Calu3 (cell line): Measurements from ENCODE around the gene RUNDC3A. TPM values are rescaled to one million over a fixed set of nuclear protein-coding genes. Genes with fewer than 3 reads are reported as not detected.

Source experiments
- BruUV-seq: library from RNA; stranded (reverse); fragments of 400-500 nt; replicated peaks from 2 replicates; lab custom pipeline; 2021; lab: Mats Ljungman, UMichigan
- CTCF ChIA-PET: fragments of 300-600 bp; sonication (Branson Sonifier 250); formaldehyde crosslinking; loops from one replicate; lab custom pipeline; 2022; ENCODE audit warnings: antibody characterized with exemption; lab: Charles Lee
- DNase-seq: peaks from one replicate; pipeline ENCODE4 v3.0.0; 2022
- H3K27ac Mint-ChIP-seq: one replicate; pipeline ENCODE4 v1.8.0; 2022; ENCODE audit warnings: mixed read lengths; ENCODE audit not compliant: unreplicated experiment
- H3K27me3 Mint-ChIP-seq: one replicate; pipeline ENCODE4 v1.8.0; 2022; ENCODE audit warnings: mixed read lengths; ENCODE audit not compliant: unreplicated experiment
- H3K36me3 Mint-ChIP-seq: one replicate; pipeline ENCODE4 v1.8.0; 2022; ENCODE audit warnings: mild to moderate bottlenecking, moderate library complexity, mixed read lengths; ENCODE audit not compliant: insufficient read depth, unreplicated experiment
- H3K4me1 Mint-ChIP-seq: one replicate; pipeline ENCODE4 v1.8.0; 2022; ENCODE audit warnings: mild to moderate bottlenecking, low read depth, mixed read lengths; ENCODE audit not compliant: unreplicated experiment
- H3K4me3 Mint-ChIP-seq: one replicate; pipeline ENCODE4 v1.8.0; 2022; ENCODE audit warnings: mild to moderate bottlenecking, low read depth, moderate library complexity, mixed read lengths; ENCODE audit not compliant: unreplicated experiment
- H3K9me3 Mint-ChIP-seq: one replicate; pipeline ENCODE4 v1.8.0; 2022; ENCODE audit warnings: low read depth, mixed read lengths; ENCODE audit not compliant: unreplicated experiment
- CTCF ChIP-seq: fragments of 200-600 bp; IDR thresholded peaks from one replicate; pipeline ENCODE4 v1.8.0; 2022; ENCODE audit warnings: antibody characterized with exemption; ENCODE audit not compliant: unreplicated experiment
- intact Hi-C: fragments of 100-400 bp; cut with micrococcal nuclease; formaldehyde crosslinking; loops from one replicate; pipeline ENCODE4 v1.10.0; 2022; ENCODE audit not compliant: unreplicated experiment
- total RNA-seq: library from RNA; stranded (reverse); gene quantifications from 2 replicates; pipeline ENCODE4 v1.2.3, GENCODE V29; 2022

Gene RUNDC3A
- total RNA-seq, 1 experiment from 2014 or later = 1.2 TPM

DNA sequence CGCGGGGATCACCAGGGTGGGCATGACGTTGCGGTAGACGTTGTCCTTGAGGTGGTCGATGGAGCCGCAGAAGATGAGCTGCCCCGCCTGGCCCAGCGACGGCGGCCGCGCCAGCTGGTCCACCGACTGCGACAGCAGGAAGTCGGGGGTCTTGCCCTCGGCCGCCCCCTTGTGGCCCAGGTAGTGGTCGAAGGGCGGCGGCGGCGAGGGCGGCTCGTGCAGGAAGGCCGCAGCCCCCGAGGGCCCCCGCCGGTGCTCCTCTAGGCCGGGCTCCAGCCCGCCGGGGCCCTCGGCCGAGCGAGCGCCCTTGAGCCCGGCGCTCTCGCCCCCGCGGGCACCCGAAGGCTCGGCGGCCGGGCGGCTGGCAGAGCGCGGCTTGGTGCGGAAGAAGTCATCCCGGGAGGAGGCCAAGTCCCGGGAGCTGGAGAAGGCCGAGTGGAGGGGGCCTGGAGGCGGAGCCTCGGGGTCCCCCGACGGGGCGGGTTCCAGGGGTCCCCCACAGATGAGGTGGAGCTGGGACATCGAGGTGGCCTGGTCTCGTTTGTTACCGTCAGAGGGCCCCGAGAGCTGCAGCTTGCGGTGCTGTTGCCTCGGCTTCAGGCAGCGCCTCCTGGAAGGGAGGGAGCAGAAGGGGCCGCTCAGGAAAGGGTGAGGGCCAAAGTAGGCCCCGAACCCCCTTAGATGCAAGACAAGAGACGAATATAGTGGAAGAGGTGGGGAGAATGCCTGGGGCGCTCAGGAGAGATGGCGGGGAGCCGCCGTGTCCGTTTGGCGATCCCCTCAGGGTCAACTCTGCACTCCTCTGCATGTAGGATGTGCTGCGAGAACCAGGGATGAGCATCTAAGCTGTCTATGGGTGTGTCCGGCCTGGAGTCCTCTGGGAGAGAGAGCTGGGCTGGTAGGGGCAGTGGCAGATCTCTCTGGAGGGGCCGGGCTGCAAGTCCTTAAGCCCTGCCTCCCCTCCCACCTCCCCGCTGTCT, 46.5 kb downstream of the RUNDC3A start:
- Mint-ChIP-seq H3K9me3 (no peaks in the 10 kb centered on the region), H3K4me1 (peaks cover under 1% of the 10 kb centered on the region), H3K27ac (no peak overlapping the region), H3K27me3 (peaks cover 45% of the 10 kb centered on the region), H3K4me3 (peak overlapping the region; percentile 32), H3K36me3 (peaks cover 14% of the 10 kb centered on the region)
- CTCF ChIA-PET = interaction anchor here (0.5 to 1.6 kb wide), 3 partner anchors 168 to 799 kb away, joined by 3 to 9 read pairs (median 4); partner anchors contain the start of gene CCDC43
- DNase-seq = no peak
- peak; percentile 12 for TF ChIP-seq CTCF
- intact Hi-C loops = no loop called here
- no TSS peak for BruUV-seq

GRCh38 chr17:44355642-44356099, 47.3 kb downstream of the RUNDC3A start:
- peaks cover 53% of the 10 kb centered on the region for H3K27me3 Mint-ChIP-seq
- H3K4me3 Mint-ChIP-seq = no peak overlapping the region
- BruUV-seq = no TSS peak
- peaks cover 8% of the 10 kb centered on the region for H3K4me1 Mint-ChIP-seq
- intact Hi-C loops = no loop called here
- CTCF ChIA-PET = interaction anchor here (0.5 to 1.7 kb wide), 5 partner anchors 8 to 798 kb away, joined by 3 to 9 read pairs (median 6); partner anchors contain the start of gene CCDC43
- no peaks in the 10 kb centered on the region for H3K9me3 Mint-ChIP-seq
- no peak for DNase-seq
- H3K27ac Mint-ChIP-seq = no peak overlapping the region
- H3K36me3 Mint-ChIP-seq = peaks cover 14% of the 10 kb centered on the region
- TF ChIP-seq CTCF = no peak

- H3K9me3 Mint-ChIP-seq = no peaks in the 10 kb centered on the region
- peak; percentile 22 for TF ChIP-seq CTCF
- peaks cover 14% of the 10 kb centered on the region for H3K36me3 Mint-ChIP-seq
- peak; percentile 50 for DNase-seq
- H3K4me1 Mint-ChIP-seq = peaks cover 10% of the 10 kb centered on the region
- CTCF ChIA-PET = interaction anchor here (1.1 to 1.7 kb wide), 5 partner anchors 9 to 334 kb away, joined by 3 to 9 read pairs (median 6); partner anchors contain the start of gene CCDC43
- no peak overlapping the region for H3K4me3 Mint-ChIP-seq
- no peak overlapping the region for H3K27ac Mint-ChIP-seq
- H3K27me3 Mint-ChIP-seq = peaks cover 58% of the 10 kb centered on the region
- intact Hi-C loops = no loop called here
- no TSS peak for BruUV-seq
These were observed 47.8 kb downstream of the RUNDC3A start for GRCh38 chr17:44356241-44356640.

DNA sequence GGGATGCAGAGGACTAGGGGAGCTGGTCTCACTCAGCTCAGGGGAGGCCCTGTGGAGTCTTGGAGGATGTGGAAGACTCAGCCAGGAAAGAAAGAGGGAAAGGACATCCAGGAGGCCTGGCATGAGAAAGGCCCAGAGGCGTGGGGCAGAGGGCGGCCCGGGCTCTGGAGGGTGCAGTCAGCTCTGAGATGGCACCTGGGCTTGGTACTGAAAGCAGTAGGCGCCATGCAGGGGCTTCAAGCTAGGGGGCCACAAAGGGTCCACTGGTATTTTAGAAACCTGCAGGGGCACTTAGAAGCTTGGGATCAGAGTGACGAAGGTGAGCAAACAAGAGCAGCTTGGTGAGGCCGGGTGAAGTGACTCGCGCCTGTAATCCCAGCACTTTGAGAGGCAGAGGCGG, 49.7 kb downstream of the RUNDC3A start:
- Mint-ChIP-seq H3K4me1 (peaks cover 10% of the 10 kb centered on the region), H3K36me3 (peaks cover 4% of the 10 kb centered on the region)
- BruUV-seq = no TSS peak

More for the DNA sequence above, 49.7 kb downstream of the RUNDC3A start:
- Mint-ChIP-seq H3K27ac (no peak overlapping the region), H3K9me3 (no peaks in the 10 kb centered on the region), H3K4me3 (no peak overlapping the region), H3K27me3 (peaks cover 75% of the 10 kb centered on the region)
- DNase-seq = no peak
- intact Hi-C loops = no loop called here
- CTCF ChIA-PET = interaction anchor here (0.6 to 2.1 kb wide), 5 partner anchors 9 to 212 kb away, joined by 3 to 6 read pairs (median 3); no protein-coding TSS in a partner anchor
- TF ChIP-seq CTCF = no peak
